Suppressor macrophage treated with lipopolysaccharide for 4 hours (primary cell): ENCODE data around the gene PEX11A.
A peak's percentile ranks its signal among the peaks of the same experiment; 100 is the strongest.
"Not testable (repeated sequence)": the region's sequence is repeated elsewhere in the genome, so short reads cannot be mapped to it uniquely, and the experiment has no call there.

ENCODE experiments used
- DNase-seq: peaks from one replicate; pipeline ENCODE4 v3.0.0-alpha.2; 2020

The PEX11A gene

GRCh38 chr15:89690276-89691218, at the start of gene PEX11A, which contains the start of gene WDR93:
Gene PEX11A, minus strand, starts transcription at chr15:89690754. Its CDS starts 122 bp downstream, at chr15:89690632.
Gene WDR93, plus strand, starts transcription at chr15:89690811. Its CDS starts 10,936 bp downstream, at chr15:89701747.
- DNase-seq: peak; percentile 83

GRCh38 chr15:89740137-89740536, 49.6 kb upstream of the PEX11A start:
- peak; percentile 75 for DNase-seq

- DNase-seq: no peak
Measured at GRCh38 chr15:89735773-89736172, 45.2 kb upstream of the PEX11A start.

- DNase-seq: no peak
Measured at GRCh38 chr15:89732451-89733172, 42.1 kb upstream of the PEX11A start.

- no peak for DNase-seq
Measured at GRCh38 chr15:89731275-89731674, 40.7 kb upstream of the PEX11A start.

GRCh38 chr15:89728254-89728653, 37.7 kb upstream of the PEX11A start:
- no peak for DNase-seq

GRCh38 chr15:89725064-89725463, 34.5 kb upstream of the PEX11A start:
- no peak for DNase-seq

GRCh38 chr15:89724621-89725020, 34.1 kb upstream of the PEX11A start:
- no peak for DNase-seq

- no peak for DNase-seq
Measured at GRCh38 chr15:89723031-89723430, 32.5 kb upstream of the PEX11A start.

- no peak for DNase-seq
Measured at GRCh38 chr15:89714775-89715174, 24.2 kb upstream of the PEX11A start.

GRCh38 chr15:89707577-89707976, 17.0 kb upstream of the PEX11A start:
- no peak for DNase-seq

- DNase-seq: no peak
Measured at GRCh38 chr15:89704411-89704810, 13.9 kb upstream of the PEX11A start.

- no peak for DNase-seq
Measured at GRCh38 chr15:89695198-89695597, 4.6 kb upstream of the PEX11A start.

GRCh38 chr15:89693696-89694095, 3.1 kb upstream of the PEX11A start:
- no peak for DNase-seq

- DNase-seq: no peak
Measured at GRCh38 chr15:89693091-89693490, 2.5 kb upstream of the PEX11A start.

- DNase-seq: not testable (repeated sequence)
Measured at GRCh38 chr15:89689930-89690275, 651 bp downstream of the PEX11A start.

GRCh38 chr15:89686522-89686921, 4.0 kb downstream of the PEX11A start:
- no peak for DNase-seq

- DNase-seq: no peak
Measured at GRCh38 chr15:89685995-89686394, 4.6 kb downstream of the PEX11A start.

- no peak for DNase-seq
Measured at GRCh38 chr15:89681146-89681545, 9.4 kb downstream of the PEX11A start.

- DNase-seq: no peak
Measured at GRCh38 chr15:89680282-89680873, 10.2 kb downstream of the PEX11A start.

- no peak for DNase-seq
Measured at GRCh38 chr15:89679212-89679611, 11.3 kb downstream of the PEX11A start, which contains the start of gene PLIN1. Gene PLIN1, minus strand, starts transcription at chr15:89679367. Its CDS starts 1,878 bp downstream, at chr15:89677489.

GRCh38 chr15:89677381-89677780, 13.2 kb downstream of the PEX11A start:
- DNase-seq: no peak

- DNase-seq: no peak
Measured at GRCh38 chr15:89675606-89676005, 14.9 kb downstream of the PEX11A start.
